ENCODE data around the gene SYNE3.

The SYNE3 gene

DNA sequence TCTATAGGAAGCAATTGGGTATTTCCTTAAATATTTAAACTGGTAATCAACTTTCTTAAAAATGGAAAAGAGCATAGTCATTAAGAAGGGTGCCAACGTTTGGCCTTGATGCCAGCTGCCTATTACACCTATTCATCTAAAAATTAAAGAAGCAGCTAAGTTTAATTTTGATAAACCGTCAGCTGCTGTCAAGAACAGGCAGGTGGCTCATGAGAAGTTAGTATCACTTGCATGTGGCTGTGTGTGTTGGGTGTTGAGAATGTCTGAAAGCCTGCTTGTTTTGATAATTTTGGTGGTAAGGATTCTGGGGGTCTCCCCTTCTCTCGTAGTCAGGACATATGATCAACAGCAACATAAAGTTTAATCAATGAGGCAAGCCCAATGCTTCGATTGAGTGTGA, 24.9 kb upstream of the SYNE3 start:
- no peak for DNase-seq (ENCODE audit: low read depth)

- no peak for DNase-seq (ENCODE audit: low read depth)
Measured at GRCh38 chr14:95540236-95540855, 23.9 kb upstream of the SYNE3 start.

DNA sequence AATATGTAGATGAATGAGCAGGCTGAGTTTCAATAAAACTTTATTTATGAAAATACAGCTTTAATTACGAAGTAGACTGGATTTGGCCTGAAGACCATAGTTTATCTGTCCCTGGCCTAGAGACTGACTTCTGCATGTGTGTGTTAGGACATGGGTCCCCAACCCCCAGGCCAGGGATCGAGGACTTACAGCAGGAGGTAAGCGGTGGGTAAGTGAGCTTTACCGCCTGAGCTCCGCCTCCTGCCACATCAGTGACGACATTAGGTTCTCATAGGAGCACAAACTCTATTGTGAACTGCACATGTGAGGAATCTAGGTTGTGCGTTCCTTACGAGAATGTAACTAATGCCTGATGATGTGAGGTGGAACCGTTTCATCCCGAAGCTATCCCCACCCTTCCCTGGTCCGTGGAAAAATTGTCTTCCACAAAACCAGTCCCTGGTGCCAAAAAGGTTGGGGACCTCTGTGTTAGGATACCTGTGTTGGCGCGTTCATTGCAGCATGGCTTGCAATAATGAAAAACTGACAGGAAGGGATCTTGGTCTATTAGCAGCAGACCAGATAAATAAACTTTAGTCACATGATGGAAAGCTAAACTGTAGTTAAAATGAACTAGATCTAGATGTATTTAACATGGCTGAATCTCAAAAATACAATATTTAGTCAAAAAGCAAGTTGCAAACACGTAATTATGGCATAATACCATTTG, 22.5 kb upstream of the SYNE3 start:
- no peak for DNase-seq (ENCODE audit: low read depth)

DNA sequence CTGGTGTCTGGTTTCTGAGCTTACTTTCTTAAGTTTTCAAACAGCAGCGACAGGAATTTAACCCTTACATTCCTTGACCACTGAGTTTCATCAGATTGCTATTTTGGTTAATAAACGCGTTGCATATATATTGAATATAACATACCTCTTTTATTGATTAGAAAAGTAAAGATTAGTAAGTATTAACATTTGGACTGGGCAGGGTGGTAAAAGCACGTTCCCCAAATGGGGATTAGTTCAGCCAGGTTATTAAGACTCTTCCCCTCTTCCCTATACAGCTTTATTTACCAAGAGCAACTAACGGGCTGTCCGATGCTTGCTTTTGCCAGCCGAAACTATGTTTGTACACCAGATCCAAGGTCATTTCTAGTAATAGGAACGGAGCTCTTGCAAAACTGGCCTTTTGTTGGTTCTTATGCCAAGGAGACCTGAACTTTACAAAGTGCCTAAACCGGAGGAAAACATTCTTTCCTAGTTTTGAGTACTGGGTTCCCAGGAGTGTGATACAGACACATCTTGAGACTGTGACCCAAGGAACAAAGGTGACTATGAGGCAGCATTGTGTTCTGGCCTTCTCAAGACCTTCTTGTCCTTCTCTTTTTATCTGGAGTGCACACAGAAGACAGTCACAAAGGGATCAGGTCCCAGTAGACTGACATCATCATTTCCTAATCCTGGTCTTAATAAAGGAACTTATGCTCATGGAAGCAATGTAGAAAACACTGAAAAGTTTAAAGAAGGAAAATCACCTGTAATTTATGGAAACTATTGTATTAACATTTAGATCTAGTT, 21.0 kb upstream of the SYNE3 start:
- DNase-seq (ENCODE audit: low read depth) = no peak

- DNase-seq (ENCODE audit: low read depth) = no peak
Measured at GRCh38 chr14:95536671-95537070, 20.2 kb upstream of the SYNE3 start.

DNA sequence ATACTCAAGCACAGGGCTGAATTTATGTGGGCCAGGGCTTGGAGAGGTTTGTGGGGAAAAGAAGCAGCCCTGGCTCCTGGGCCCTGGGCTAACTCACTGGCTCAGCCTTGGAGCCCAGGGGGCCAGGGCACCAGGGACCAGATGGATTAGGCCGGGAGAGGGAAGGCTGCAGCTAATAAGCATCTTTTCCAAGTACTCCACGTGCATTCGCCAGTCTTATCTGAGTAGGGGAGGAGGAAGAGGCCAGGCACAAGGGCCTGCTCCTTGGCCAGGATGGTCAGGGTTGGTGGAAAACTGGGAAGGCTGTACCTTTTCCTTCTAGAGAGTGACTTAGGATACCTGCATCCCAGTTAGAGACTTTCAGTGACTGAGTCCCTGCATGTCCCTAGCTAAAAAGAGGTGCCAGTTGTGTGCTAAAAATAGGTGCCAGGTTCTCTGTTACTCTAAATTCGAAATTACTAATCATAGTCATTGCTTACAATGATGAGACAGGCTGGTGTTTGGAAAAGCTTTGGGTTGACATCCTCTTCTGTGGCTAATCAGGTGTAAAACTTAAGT, 19.7 kb upstream of the SYNE3 start:
- DNase-seq (ENCODE audit: low read depth) = no peak

GRCh38 chr14:95535226-95536021, 19.0 kb upstream of the SYNE3 start:
- DNase-seq (ENCODE audit: low read depth) = no peak

- peak; percentile 100 for DNase-seq (ENCODE audit: low read depth)
Measured at GRCh38 chr14:95534299-95535225, 18.1 kb upstream of the SYNE3 start, which contains the start of gene GLRX5. TSS of gene GLRX5 (plus strand) at chr14:95535050. CDS start at chr14:95535090, 40 bp downstream.

DNA sequence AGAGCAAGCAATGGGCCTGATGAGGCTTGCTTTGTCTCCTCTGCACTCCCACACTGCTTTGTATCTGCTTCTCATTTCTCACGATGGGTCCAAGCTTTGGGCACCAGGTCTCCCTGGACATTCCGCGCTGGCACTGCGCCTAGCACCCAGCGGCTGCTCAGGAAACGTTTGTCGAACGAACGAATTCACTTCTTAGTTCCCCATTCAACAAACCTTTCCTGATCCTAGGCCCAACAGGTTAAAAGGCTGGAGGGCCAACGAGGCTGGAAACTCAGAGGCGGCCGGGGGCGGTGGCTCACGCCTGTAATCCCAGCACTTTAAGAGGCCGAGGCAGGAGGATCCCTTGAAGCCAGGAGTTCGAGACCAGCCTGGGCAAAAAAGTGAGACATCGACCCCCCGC, 17.4 kb upstream of the SYNE3 start:
- no peak for DNase-seq (ENCODE audit: low read depth)

DNA sequence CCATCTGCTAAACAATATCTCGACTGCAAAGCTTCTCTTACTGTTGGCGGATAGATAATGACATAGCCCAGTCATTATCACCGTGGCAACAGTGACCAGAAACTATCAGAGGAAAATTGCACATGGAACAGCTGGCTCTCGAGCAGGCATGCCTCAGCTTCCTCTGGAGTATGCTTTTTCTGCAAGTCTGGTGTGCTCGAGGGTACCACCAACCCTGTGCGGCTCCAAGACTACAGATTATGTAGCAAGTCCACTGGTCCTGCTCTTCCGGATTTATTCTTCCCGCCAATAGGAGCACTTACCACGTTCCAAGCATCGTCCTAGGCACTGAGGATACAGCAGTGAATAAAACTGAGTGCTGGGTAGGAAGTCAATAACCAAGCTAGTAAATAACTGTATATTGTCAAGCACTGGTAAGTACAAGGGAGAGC, 17.0 kb upstream of the SYNE3 start:
- DNase-seq (ENCODE audit: low read depth) = peak; percentile 38

DNA sequence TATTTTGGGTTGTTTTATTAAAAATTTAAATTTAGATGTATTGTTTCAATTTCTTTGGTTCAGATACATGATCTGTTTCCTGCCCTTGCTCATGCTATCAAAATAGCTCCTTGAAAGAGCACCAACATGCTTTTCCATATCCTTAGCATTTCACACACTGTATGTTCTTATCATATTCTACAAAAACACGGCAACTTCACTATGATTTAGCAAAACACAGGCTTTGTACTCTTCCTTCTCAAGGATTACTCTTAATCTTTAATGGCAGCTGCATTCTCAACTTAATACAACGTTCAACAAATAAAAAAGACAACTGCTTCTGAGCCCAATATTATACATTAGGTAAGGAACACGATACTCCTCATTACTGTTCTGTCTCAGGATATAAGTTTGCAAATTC, 15.5 kb upstream of the SYNE3 start:
- no peak for DNase-seq (ENCODE audit: low read depth)

DNA sequence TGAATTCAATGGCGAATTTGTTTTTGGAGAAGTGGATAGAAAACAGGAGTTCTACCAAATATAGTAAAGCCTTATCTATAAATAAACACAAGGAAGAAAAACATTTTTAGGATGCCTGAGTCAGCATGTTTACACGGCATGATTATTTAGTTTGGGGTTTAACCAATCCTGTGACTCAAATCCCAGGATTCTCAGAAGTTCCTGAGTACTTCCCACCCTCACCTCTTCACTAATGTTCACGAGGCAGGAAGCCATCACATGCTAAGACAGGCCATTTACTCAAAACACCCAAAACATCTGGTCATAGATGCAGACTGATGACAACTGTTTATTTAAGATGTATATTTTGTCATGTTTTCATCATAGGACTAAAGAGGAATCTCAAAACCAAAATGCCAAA, 15.0 kb upstream of the SYNE3 start:
- peak; percentile 86 for DNase-seq (ENCODE audit: low read depth)

DNA sequence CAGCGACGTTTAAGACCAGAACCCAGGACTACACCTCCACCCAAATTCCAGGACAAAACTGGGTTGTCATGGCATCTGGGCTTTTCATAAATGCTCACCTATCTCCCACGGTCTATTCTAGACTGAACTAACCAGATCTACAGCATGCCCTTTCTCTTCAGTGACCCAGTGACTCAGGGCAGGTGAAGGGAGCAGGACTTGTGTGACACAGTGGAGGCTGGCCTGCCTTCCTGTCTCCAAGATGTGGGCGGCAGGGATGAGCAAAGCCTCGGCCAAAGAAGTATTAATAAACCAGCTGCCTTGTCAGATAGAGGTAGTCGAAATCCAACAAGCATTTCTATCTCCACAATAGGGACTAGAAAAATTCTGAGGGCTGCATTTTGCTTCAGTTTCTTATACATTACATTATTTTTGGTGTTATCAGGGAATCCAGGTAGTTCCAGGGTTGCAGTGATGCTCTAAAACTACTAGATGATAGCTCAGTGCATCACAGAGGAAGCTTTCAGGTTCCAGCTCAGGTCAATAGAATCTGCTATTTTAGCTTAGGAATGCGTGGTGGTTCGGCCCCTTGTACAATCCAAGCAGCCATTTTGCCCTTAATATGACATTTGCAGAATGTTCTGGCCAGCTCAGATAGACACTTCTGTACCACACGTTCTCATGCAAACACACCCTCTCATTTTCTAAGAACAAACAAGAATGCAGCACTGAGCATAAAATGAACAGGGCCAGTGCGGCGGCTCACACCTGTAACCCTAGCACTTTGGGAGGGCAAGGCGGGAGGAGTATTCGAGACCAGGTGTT, 14.2 kb upstream of the SYNE3 start:
- no peak for DNase-seq (ENCODE audit: low read depth)

- no peak for DNase-seq (ENCODE audit: low read depth)
Measured at GRCh38 chr14:95529216-95529615, 12.8 kb upstream of the SYNE3 start.

- DNase-seq (ENCODE audit: low read depth) = peak; percentile 78
Measured at GRCh38 chr14:95527387-95528002, 11.0 kb upstream of the SYNE3 start.

- peak; percentile 43 for DNase-seq (ENCODE audit: low read depth)
Measured at GRCh38 chr14:95526483-95527386, 10.3 kb upstream of the SYNE3 start.

DNA sequence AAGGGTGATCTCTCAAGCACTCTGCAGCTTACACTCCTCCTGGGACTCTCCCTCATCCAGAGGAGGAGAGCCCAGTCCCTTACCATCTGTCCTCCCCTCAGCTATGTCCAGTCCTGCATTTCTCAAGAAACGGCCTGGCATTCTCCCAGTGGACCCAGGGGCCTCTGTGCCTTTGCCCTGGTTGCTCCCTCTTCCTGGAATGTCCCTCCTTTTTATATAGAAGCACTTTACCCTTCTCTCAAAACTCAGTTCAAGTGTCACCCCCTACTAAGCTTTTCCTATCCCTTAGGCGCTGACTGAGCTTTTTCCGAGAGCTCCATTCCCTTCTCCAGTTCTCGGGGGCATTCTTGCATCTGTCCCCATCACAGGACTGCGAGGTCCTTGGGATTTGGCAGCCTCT, 9.5 kb upstream of the SYNE3 start:
- no peak for DNase-seq (ENCODE audit: low read depth)

Data from amniotic epithelial cell (primary cell).